ENCODE data around the gene NKX1-1. TPM values are rescaled to one million over a fixed set of nuclear protein-coding genes. Genes with fewer than 3 reads are reported as not detected.

The NKX1-1 gene
- polyA plus RNA-seq, 3 donors, result not detected

- no peak for DNase-seq (ENCODE audit: low read depth in 3 of 3, low spot score in 2 of 3)
Observed at GRCh38 chr4:1417522-1418390, 11.5 kb upstream of the NKX1-1 start.

- DNase-seq (ENCODE audit: low read depth in 3 of 3, low spot score in 2 of 3), result no peak
Observed at GRCh38 chr4:1416948-1417260, 10.7 kb upstream of the NKX1-1 start.

DNA sequence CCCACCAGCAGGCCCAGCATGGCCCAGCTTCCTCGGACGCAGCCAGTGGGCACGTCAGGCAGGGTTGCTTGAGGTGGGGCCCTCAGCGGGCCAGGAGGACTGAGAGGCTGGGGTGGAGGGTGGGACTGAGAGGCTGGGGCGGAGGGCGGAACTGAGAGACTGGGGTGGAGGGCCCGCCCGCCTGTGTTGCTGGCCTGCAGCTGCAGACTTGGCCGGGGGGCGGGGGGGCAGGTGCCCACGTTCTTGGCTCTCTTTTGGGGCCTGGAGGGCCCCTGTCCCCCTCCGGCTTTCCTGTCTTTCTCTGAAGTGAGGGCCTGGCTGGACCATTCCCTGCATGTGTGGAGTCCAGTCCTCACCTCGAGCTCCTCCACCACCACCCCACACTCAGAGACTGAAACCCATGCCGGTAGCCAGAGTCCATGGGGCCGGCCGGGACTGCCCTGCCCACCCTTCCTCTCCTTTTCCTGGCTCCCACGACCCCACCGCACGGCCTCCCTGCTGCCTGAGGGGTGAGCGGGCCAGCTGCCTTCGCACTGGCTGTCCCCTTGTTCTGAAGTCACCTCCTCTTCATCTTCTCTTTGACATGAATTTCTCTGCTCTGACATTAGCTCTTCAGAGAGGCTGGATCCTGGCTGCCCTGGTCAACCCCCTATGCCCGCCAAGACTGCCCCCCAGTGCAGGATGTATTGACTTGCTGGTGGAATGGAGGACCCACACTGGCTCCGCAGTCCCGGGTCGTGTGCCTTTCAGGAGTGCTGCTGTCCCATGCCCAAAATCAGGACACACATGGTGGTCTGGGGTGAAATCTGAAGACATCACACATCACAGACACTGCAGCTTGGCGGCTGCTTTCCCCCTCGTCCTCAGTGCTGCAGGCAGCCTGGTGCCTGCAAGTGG is 10.1 kb upstream of the NKX1-1 start:
- no peak for DNase-seq (ENCODE audit: low read depth in 3 of 3, low spot score in 2 of 3)

DNA sequence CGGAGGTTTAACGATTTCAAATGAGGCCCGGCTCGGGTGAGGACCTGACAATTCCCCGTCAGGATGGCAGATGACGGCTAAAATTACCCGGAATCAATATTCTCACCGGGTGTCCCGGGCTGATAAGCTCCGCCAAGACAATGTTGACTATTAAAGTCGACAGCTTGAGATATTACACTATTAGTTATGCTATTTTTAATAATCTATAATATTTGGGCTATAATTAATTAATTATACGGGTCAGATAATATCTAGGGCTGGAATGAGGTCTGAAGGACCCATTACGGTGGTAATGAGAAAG is 9.4 kb upstream of the NKX1-1 start:
- DNase-seq (ENCODE audit: low read depth in 3 of 3, low spot score in 2 of 3), result no peak

GRCh38 chr4:1414831-1415680 is 8.8 kb upstream of the NKX1-1 start:
- no peak for DNase-seq (ENCODE audit: low read depth in 3 of 3, low spot score in 2 of 3)

DNA sequence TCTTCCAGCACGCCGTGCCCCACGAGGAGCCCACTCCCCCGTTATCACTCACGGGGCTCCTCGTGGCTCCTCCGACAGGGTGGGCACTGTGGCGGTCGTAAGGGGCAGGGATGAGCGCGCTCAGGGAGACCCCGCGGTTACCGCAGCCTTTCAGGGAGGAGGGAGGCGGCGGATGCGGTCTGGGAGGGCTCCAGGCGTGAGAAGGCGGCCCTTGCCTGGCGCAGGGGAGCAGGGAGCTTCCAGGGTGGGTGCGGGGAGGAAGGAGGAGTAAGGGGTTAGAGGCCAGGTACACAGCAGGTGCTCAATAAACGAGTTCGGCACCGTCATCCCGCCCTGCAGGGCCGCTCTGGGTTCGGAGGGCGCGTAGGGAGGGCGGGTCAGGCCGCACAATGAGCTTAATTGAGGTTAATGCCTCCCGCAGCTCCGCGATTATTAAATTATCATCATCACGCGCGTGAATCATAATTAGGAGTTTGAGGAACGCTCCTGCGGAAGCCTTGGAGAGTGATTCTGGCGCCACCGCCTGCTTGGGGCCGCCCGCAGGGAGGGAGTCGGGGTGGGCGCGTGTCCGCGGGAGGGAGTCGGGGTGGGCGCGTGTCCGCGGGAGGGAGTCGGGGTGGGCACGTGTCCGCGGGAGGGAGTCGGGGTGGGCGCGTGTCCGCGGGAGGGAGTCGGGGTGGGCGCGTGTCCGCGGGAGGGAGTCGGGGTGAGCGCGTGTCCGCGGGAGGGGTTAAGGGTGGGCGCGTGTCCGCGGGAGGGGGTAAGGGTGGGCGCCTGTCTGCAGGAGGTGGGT is 7.6 kb upstream of the NKX1-1 start:
- DNase-seq (ENCODE audit: low read depth in 3 of 3, low spot score in 2 of 3), result no peak

- no peak for DNase-seq (ENCODE audit: low read depth in 3 of 3, low spot score in 2 of 3)
Observed at GRCh38 chr4:1413204-1413663, 7.0 kb upstream of the NKX1-1 start.

GRCh38 chr4:1412376-1413203 is 6.3 kb upstream of the NKX1-1 start:
- DNase-seq (ENCODE audit: low read depth in 3 of 3, low spot score in 2 of 3), result no peak

- no peak for DNase-seq (ENCODE audit: low read depth in 3 of 3, low spot score in 2 of 3)
Observed at GRCh38 chr4:1411436-1412375, 5.5 kb upstream of the NKX1-1 start.

GRCh38 chr4:1410491-1411325 is 4.5 kb upstream of the NKX1-1 start:
- peak; percentile 59 to 68 (median 68) for DNase-seq (ENCODE audit: low read depth in 3 of 3, low spot score in 2 of 3)

DNA sequence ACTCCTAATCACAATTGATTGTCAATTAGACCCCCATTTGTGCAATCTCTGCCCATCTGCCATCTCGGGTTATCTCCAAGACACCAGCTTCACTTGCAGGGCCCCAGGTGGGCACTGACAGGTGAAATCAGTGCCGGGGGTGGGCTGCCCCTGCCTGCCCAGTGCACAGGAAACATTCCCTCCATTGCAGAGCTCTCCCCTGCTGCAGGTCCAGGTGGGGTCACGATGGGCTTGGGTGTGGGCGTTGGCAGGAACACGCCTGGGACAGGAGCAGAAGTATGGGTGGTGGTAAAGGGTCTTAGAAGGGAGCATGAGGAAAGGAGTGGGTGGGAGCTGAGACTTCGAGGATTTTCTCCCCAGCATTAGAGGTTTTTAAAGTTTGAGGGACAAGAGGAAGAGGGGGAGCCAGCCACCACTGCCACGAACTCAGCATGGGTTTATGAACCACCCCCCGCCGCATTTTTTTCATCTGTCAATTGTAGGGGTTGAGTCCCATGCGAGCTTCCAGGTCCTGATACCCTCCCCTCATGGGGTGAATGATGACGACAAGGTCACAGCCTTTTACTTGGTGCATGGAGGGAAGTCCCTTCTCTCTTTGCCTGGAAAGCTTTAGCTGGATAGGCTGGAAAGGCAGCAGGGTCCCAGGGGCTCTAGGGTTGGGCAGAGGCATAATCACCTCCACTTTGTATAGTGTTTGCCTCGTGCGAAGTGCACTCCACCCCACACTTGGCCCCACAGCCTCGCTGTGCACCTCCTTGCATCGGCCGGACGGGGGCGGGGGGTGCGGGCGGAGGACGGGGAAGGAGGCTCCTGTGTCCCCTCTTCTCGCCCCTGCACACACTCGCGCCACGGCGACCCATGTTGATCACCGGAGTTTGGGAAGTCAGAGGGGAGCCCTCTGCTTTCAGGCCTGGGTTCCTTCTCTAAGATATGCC is 3.5 kb upstream of the NKX1-1 start:
- no peak for DNase-seq (ENCODE audit: low read depth in 3 of 3, low spot score in 2 of 3)

DNA sequence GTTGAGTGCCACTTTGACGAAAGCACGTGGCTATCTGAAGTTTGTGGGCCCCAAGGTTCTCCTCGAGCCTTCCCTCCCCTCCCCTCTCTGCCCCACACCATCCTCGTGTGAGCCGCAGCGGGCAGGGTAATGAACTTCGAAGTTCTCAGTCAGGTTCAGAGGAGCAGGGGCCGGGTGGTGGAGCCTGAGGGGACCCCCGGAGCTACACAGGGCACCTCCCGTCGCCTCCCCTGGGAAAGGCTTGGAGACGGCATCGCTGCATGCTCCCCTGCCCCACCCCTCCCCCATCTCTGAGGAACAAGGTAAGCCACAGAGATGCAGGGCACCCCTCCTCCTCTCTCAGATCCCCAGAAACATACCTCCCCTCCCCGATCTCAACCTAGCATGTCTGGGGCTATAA is 2.8 kb upstream of the NKX1-1 start:
- DNase-seq (ENCODE audit: low read depth in 3 of 3, low spot score in 2 of 3), result no peak

DNA sequence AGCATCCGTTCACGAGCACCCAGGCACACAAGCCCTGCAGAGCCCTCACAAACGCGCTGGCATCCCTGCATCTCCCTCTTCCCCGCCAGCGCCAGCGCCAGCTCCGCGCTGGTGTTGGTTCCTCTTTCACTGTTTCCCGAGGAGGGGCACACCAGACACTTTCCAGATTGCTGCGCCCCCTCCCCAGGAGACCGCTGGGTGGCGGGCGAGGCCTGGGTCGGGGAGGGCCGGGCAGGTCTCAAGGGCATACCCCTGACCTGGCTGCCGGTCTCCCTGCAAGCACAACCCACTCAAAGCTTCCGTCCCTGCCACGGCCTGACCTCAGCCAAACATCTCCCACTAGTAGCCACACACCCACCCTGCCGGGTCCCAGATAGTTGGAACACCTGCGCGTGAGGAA is 2.2 kb upstream of the NKX1-1 start:
- DNase-seq (ENCODE audit: low read depth in 3 of 3, low spot score in 2 of 3), result no peak

DNA sequence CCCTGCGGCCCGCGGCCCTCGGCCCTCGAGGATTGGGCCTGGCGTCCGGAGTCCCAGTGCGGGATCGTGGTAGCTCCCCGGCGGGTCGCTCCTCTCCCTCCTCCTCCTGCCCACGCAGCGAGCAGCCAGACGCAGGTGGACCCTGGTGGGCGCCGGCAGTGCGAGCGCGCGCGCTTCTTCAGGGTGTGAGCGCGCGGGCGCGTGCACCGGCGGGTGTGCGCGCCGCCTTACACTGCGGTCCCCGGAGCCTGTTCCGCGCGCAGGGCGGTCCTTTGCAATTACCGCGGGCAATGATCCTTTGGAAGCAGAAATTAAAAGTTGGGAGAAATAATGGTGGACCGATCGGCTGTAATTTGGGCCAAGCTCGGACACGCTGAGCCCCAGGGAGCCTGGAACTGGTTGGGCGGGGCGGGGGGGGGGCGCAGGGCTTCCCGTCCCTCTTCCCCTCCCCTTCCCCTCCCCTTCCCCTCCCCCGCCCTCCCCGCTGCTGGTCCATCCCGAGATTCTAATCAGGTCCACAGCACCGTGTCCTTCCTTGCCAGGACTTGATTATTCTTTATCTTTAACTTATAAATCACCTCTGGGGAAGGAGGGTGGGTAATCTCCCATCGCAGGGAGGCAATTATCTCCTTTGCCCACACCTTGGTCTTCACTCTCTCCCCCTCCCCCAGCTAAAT is 1.6 kb upstream of the NKX1-1 start:
- no peak for DNase-seq (ENCODE audit: low read depth in 3 of 3, low spot score in 2 of 3)

GRCh38 chr4:1406981-1407656 is 877 bp upstream of the NKX1-1 start:
- DNase-seq (ENCODE audit: low read depth in 3 of 3, low spot score in 2 of 3), result no peak

Data from right renal cortex interstitium (tissue), 3 donors.